A204.1 (cell line): ENCODE results near the gene CARS1.
"Not testable (repeated sequence)": the region's sequence is repeated elsewhere in the genome, so short reads cannot be mapped to it uniquely, and the experiment has no call there.

Experiments used
- FAIRE-seq: peaks from 2 replicates; lab custom pipeline; 2012; peaks lifted over from hg19 to GRCh38; lab: Jason Lieb, UNC

CARS1 gene

DNA sequence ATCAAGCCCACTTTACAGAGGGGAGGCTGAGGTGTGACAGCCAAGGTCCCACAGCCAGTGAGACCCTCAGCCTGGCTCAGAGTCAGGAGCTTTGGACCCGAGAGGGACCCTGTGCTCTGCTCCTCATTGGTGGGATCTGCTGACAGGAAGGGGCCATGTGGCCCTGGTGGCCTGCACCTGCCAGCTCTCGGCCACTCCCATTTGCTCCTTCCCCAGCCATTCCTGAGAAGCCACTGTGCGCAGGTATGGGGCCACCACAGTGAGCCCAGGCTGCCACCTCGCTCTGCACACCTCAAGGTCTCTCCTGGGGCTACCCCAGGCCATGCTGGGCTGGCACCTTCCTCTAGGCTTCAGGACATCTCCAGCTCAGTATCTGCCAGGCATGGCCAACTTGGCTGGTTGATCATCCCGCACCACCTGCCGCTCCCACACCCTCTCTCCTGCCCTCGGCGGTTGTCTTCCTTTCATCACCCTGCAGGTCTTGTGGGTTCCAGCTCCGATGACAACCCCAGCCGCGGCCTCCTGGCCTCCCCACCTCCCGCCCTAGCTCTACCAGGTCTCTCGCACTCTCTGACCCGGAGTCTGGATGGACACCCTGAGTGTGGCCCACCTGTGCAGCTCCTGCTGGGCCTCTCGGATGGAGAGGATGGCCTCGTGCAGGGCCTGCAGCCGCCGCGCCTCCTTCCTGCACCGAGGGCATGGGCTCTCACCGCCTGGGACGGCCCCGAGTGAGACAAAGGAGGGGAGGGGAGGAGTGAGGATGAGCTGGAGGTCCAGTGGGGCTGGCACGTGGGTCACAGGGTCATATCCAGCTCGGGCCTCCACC is 32.2 kb upstream of the CARS1 start:
- FAIRE-seq, result no peak

DNA sequence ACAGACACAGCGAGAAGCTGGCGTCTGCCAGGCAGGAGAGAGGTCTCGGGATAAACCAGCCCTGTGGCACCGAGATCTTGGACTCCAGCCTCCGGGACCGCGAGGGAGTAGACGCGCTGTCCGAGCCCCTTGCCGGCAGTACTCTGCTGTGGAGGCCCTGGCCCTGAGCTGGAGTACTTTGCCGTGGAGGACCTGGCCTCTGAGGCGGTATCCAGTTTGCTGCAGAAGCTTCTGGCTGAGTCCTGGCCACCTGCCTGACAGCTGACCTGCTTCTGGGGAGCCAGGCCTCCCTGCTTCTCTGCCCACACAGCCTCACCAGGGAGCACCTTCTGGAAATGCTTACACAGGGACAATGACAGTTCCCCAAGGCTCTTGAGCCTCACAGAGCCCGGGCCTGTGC is 31.6 kb upstream of the CARS1 start:
- FAIRE-seq, result no peak

DNA sequence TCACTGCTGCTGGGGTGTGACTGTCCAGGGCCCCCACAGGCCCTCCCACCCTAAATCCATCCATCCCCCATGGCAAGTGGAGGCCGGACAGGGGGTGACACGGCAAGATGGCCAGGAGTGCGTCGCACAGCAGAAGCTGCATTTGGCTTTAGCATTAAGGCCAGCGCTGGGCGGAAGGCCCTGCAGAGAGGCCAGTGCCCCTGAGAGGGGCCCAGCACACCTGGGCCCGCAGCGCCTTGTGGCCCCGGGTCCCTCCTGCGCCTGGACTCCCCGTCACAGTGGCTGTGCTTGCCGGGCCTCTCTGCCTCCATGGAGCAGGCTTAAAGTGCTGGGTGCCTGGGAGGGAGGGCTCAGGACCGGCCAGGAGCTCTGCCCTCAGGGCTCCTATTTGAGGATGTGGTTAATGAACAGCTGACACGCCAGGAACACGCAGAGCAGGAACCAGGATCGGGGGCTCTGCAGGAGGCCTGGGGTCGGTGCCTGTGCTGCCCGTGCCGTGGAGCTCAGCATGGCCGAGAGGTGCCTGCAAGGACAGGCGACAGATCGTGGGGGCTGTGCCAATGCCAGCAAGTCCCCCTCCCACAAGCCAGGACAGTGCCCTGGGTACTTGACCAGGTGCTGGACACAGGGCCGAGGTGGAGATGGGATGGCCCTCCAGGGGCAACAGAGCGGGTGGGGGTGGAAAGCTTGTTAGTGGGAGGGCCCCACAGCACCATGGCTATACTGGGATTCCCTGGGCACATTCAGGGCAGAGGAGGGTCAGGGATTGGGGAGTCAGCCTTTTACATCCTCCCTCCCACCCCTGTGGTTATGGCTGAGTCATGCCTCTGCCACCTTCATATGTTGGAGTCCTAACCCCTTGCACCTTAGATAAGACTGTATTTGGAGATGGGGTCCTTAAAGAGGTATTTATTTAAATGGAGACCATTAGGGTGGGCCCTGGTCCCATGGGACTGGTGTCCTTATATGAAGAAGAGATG is 30.9 kb upstream of the CARS1 start:
- no peak for FAIRE-seq

DNA sequence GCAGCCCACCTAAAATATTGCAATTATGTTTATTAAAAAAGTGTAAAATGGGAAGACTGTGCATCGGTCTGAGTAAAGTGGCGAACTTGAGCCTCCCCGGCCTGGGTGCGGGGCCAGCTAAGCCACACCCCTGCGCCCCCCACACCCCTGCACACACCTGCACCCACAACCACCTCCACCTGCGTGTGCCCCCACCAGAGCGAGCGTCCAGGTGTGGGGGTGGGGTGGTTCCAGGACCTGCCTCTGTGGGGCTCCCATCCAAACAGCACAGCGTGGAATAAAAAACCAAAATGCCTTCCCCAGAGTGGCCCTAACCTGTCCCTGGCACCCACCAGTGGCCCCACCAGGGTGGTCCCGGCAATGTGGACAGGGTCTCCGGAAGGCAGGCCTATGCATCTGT is 30.1 kb upstream of the CARS1 start:
- FAIRE-seq, result no peak

DNA sequence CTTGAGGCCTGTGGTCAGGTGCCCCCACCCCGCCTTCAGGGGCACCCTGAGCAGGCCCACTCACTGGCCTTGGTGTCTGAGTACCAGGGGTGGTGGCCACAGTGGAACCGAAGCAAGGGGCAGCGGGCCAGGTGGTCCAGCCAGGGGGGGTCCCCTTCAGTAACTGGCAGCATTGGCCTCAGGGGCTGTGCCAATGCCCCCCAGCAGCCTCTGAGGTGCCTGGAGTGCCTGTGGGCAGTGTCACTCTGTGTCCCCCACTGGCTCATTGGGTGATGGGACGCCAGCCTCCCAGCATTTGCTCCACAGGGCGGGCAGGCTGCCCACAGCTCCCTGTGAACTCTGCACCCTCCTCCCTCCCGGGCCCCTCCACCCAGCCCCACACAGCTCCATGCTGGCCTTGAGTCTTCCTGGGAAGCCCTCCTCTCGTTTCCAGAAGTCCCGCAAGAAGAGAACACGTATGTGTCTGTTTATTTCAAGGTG is 29.5 kb upstream of the CARS1 start:
- FAIRE-seq, result no peak

DNA sequence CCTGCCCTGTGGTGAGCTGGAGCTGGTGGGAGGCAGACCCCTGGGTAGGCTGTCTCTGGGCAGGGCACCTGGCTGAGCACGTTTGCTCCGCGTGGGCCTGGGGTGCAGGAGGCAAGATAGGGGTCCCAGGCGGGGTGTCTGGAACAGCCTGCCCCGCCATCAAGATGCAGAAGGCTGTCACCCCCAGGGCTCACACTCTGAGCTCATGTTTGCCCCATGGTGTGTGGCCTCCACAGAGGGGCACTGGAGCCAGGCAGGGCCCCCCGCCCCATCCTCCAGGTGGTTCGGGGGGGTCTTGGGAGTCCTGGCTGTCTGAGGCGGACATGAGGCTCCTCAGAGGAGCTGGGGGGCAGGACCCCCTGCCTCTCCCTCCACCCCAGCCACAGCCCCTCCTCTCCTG is 28.9 kb upstream of the CARS1 start:
- no peak for FAIRE-seq

DNA sequence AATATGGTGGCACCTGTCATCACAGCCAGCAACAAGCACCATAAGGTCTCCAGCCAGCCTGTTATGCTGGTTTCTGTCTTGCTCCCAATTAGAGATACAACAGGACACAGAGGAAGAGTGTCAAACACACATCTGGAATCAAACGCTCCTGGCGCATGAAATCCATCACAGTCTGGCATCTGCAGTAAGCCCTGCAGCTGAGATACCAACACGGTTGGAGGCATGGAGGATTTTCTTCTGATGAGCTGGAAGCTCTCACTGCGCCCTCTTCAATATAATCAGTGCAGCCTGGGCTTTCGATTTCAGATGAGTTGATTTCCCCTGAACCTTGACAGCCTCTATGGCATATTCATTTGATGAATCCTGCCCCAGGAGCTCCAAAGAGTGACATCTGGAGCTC is 27.8 kb upstream of the CARS1 start:
- FAIRE-seq, result no peak

DNA sequence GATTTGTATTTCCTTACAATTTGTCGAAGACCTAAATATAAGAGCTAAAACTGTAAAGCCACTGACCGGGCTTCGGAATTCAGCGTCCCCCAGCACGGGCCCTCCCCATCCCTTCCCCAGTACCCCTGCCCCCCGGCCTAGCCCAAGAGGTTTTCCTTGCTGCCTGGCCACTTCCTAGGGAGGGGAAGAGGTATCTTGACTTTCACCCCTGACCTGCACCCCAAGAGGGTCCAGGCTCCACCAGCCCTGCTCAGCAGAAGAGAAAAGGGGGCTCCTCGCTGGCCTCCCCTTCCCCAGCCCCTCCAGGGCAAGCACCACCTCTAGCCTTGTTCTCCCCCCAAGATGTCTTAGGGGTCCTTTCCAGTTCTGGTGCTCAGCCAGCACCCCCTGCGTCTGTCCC is 26.1 kb upstream of the CARS1 start:
- FAIRE-seq, result no peak

DNA sequence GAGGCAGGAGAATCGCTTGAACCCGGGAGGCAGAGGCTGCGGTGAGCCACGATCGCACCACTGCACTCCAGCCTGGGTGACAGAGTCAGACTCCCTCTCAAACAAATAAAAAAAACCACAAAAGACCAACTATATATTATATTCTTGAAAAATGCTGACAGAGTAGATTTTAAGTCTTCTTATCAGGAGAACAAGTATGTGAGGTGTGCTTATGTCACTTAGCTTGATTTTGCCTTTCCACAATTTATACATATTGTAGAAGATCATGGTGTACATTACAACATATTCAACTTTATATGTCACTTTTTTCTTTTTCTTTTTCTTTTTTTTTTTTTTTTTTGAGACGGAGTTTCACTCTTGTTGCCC is 24.1 kb upstream of the CARS1 start:
- no peak for FAIRE-seq

DNA sequence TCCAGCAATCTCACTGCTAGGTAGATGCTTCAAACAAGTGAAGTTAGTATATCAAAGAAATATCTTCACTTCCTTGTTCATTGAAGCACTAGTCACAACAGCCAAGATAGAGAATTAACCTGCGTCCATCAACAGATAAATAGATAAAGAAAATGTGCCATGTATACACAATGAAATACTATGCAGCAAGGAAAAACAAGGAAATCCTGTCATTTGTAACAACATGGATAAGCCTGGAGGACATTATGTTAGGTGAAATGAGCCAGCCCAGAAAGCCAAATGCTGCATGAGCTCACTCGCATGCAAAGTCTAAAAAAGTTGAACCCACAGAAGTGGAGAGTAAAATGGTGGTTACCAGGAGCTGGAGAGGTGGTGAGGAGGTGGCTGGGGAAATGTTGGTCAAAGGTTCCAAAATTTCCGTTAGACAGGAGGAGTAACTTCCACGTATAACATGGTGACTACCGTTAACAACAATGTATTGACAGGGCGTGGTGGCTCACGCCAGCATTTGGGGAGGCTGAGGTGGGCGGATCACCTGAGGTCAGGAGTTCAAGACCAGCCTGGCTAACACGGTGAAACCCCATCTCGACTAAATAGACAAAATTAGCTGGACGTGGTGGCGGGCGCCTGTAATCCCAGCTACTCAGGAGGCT is 23.6 kb upstream of the CARS1 start:
- FAIRE-seq, result no peak

DNA sequence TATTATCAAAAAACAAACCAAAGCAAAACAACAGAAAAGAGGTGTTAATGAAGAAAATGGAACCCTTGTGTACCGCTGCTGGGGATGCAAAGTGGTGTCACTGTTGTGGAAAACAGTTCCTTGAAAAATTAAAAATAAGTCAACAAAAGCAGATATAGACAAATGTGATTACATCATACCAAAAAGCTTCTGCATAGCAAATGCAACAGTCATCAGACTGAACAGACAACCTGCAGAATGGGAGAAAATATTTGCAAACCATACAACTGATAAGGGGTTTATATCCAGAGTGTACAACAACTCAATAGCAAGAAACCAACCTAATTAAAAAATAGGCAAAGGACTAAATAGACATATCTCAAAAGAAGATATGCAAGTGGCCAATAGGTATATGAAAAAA is 22.9 kb upstream of the CARS1 start:
- no peak for FAIRE-seq

DNA sequence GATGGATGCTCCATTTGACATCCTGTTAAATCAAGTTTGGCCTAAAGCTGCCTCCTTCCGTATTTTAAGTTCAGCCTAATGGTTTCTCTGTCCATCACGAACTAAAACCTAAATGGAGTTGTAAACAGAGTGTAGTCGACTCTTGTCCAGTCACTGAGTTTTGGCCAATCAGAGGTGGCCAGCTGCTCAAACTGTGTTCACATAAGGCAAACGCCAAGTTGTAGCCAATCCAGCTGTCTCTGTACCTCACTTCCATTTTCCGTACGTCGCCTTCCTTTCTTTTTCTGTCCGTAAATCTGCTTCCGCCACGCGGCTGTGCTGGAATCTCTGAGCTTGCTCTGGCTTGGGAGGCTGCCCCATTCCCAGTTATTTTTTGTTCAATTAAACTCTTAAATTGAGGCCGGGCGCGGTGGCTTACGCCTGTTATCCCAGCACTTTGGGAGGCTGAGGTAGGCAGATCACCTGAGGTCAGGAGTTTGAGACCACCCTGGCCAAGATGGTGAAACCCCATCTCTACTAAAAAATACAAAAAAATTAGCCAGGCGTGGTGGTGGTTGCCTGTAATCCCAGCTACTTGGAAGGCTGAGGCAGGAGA is 20.7 kb upstream of the CARS1 start:
- no peak for FAIRE-seq

DNA sequence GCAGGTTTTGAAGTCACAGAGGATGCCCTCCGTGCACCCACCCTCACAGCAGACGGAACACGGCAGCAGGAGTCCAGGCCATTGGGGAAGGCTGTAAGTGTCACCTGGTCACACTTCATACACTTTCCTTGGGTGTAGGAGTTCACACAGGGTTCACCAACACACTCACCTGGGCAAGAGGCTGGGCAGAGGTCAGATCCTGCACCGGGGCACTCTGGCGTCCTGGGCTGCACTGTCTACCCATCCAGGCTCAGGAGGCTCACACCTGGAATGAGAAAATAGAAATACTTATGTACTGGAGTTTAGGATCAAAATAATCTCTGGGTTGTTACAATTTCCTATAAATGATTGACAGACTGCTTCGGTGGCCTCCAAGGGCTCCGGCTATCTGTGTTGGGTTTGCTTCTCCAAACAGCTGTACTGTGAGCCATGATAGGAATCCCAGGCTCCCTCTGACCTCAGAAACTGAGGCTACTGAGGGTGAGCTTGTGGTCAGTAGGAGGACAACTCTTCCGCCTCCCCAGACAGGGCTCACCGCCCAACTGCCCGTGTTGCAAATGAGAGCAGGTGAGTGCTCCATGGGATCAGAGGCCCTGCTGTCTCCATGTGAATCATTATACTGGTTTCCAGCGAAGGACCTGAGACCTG is 20.1 kb upstream of the CARS1 start:
- FAIRE-seq, result no peak

DNA sequence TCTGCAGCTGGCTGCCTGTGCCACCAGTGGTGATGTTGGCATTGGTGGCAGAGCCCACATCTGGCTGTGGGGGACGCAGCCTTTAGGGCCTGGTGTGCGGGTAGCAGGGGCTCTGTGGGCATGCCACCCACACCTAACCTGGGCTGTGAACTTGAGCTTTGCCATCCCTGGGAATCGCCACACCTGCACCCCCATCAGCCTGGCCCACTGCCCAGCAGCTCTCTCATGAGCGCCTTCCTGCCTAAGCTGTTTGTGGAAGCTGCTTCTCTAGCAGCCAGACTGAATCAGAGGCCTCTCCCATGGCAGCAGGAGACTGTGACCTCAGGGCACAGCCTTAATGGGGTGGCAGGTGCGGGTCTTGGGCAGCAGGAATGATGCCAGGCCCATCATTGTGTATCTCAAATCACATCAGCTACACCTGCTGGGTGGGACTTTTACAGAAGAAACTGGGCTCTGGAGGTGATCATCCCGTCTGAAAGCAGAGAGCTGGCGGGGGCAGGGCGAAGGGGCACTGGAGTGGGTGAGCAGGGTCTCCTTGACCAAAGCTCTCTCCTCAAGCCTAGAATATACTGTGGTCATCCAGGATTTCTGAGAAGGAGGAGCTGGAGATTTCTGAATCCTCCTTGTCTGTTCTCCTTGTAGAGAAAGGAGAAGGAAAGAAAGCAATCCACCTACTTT is 17.8 kb upstream of the CARS1 start:
- FAIRE-seq, result no peak

DNA sequence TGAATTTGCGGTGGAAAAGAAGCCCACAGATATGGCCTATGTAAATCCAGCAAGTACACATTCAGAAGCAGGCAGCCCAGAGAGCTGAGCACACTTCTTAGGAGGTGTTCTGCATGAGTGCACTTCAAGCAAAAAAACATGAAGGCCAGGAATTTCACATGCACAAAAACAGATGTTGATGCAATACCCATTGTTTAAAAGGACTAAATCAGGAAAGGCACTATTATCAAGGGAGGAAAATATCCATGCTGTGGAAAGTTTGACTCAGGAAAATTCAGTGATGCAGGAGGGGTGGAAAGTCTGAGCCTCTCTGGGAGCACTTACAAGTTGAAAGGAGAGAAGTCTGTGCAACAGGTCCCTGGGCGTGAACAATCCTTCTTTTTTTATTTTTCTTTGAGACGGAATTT is 15.8 kb upstream of the CARS1 start:
- FAIRE-seq, result no peak

DNA sequence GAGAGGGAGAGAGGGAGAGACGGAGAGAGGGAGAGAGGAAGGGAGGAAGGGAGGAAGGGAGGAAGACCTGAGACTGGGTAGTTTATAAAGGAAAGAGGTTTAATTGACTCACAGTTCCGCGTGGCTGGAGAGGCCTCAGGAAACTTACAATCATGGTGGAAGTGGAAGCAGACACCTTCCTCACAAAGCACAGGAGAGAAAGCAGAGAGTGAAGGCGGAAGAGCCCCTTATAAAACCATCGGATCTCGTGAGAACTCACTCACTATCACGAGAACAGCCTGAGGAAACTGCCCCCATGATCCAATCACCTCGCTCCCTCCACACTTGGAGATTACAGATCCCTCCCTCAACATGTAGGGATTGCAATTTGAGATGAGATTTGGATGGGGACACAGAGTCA is 12.2 kb upstream of the CARS1 start:
- no peak for FAIRE-seq

DNA sequence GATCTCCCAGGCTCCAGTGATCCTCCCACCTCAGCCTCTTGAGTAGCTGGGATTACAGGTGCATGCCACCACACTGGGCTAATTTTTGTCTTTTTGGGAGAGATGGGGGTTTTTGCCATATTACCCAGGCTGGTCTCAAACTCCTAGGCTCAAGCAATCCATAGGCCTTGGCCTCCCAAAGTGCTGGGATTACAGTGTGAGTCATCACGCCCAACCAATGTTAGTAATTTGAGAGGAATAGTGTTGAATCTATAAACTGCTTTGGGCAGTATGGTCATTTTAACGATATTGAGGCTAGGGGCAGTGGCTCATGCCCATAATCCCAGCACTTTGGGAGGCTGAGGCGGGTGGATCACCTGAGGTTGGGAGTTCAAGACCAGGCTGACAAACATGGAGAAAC is 9.1 kb upstream of the CARS1 start:
- FAIRE-seq, result not testable (repeated sequence)

DNA sequence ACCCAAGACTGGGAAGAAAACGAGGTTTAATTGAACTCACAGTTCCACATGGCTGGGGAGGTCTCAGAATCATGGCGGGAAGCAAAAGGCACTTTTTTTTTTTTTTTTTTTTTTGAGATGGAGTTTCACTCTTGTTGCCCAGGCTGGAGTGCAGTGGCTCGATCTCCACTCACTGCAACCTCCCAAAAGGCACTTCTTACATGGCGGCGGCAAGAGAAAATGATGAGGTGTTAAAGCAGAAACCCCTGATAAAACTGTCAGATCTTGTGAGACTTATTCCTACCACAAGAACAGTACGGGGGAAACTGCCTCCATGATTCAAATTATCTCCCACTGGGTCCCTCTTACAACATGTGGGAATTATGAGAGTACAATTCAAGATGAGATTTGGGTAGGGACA is 7.5 kb upstream of the CARS1 start:
- FAIRE-seq, result not testable (repeated sequence)

DNA sequence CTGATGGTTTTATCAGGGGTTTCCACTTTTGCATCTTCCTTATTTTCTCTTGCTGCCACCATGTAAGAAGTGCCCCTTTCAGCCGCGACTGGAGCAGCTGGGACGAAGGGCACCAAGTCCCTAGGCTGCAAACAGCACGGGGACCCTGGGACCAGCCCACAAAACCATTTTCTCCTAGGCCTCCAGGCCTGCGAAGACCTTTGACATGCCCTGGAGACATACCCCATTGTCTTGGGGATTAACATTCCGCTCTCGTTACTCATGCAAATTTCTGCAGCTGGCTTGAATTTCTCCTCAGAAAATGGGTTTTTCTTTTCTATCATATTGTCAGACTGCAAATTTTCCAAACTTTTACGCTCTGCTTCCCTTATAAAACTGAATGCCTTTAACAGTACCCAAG is 6.7 kb upstream of the CARS1 start:
- not testable (repeated sequence) for FAIRE-seq

DNA sequence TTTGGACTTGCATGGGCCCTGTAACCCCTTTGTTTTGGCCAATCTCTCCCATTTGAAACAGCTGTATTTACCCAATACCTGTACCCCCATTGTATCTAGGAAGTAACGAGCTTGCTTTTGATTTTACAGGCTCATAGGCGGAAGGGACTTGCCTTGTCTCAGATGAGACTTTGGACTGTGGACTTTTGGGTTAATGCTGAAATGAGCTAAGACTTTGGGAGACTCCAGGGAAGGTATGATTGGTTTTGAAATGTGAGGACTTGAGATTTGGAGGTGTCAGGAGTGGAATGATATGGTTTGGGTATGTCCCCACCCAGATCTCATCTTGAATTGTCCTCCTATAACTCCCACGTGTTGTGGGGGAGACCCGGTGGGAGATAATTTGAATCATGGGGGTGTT is 6.2 kb upstream of the CARS1 start:
- not testable (repeated sequence) for FAIRE-seq

DNA sequence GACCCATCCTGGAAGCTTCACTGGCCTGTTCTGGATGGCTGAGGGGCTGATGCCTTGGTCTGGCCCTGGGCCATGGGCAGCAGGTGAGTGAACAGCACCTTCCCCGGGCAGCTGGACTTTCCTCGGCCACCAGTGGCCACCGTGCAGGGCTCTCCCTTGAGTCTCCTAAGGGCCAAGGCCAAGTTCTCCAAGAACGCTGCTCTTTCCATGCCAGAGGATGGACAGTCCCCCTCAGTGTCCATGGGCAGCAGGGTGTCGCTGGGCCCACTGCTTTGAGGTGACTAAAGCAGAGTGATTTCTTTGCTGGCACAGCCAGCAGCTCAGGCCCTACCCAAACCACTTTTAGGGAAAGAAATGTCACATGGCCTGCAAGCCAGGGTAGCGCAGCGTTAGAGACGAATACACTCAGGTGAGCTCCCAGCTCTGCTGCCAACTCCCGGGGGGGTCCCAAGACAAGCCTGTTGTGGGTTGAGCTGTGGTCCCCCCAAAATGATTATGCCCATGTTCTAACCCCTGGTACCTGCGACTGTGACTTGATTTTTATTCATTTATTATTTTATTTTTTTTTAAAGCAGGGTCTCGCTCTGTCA is 3.3 kb upstream of the CARS1 start:
- no peak for FAIRE-seq
